ENCODE measurements around the gene SPTLC3. TPM values are rescaled to one million over a fixed set of nuclear protein-coding genes. Genes with fewer than 3 reads are reported as not detected.

Gene SPTLC3
- total and polyA plus RNA-seq, 2 of the 13 experiments (the other 11 are each of a cell fraction or from before 2014, with no cell fraction given): 20.5 to 95.6 TPM

DNA sequence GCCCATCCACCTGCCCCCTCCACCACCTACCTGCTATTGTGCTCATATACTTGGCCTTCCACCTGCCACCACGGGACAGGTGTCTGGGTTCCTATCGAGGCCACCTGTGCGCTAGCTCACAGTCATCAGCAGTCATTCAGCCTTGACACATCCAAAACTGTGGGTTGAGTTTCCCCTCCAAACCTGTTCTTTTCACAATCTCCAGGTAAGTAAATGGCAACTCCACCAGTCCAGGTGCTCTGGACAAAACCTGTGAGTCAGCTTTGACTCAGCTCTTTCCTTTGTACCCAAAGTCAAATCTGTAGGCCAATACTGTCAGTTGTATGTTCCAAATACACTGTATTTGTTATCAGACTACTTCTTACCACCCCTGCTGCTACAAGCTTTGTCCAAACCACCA lies 52.6 kb downstream of the SPTLC3 start:
- peaks cover 0 to 6% of the 10 kb centered on the region in 2 experiments; a peak in 3 of 5 replicates for H3K36me3 ChIP-seq (replicated peaks in 1 of 2; ENCODE audit: control insufficient read depth in 1 of 2, insufficient read depth in 2 of 2, low read length in 2 of 2)
- ChIA-PET CTCF (ENCODE audit: low intra/inter-chr PET ratio, low total read pairs) (no interaction called here), POLR2A (interaction anchor here (1.2 to 4.3 kb wide), 2 partner anchors 28 to 85 kb away, joined by 6 to 25 read pairs; no protein-coding TSS in a partner anchor)
- no peak overlapping the region for H2AFZ ChIP-seq (ENCODE audit: low read length)
- no peaks in the 10 kb centered on the region for H4K20me1 ChIP-seq (ENCODE audit: insufficient read depth, low read length)
- H3K4me2 ChIP-seq (ENCODE audit: low read depth, low read length): no peak overlapping the region
- no peak for DNase-seq (ENCODE audit: low spot score)
- H3K9ac ChIP-seq (ENCODE audit: insufficient read depth, low read depth, low read length): no peak overlapping the region
- 98% methylated on average over 3 of the region's 3 CpGs for WGBS (ENCODE audit: low lambda C conversion rate)
- no TSS peak for BruUV-seq (replicated peaks)
- ATAC-seq: no peak
- intact Hi-C loops (cut with micrococcal nuclease; ENCODE audit: unreplicated experiment) (no loop called here), in situ Hi-C loops (cut with HindIII; ENCODE audit: extremely low pct_ligation_motif_present, low pct_unique_long_range_greater_than_20kb) (no loop called here)
- H3K4me1 ChIP-seq (ENCODE audit: insufficient read depth, low read length): peaks cover 54% of the 10 kb centered on the region
- H3K4me3 ChIP-seq (replicated peaks in 1 of 3; ENCODE audit: insufficient read depth in 1 of 3, low read depth in 2 of 3, low read length in 3 of 3): no peak overlapping the region
- no peaks in the 10 kb centered on the region for H3K79me2 ChIP-seq (ENCODE audit: insufficient read depth, low read length)
- H3K9me3 ChIP-seq (ENCODE audit: low read length): peaks cover 5% of the 10 kb centered on the region
- no peak for FAIRE-seq
- TF ChIP-seq, protein P1, sequence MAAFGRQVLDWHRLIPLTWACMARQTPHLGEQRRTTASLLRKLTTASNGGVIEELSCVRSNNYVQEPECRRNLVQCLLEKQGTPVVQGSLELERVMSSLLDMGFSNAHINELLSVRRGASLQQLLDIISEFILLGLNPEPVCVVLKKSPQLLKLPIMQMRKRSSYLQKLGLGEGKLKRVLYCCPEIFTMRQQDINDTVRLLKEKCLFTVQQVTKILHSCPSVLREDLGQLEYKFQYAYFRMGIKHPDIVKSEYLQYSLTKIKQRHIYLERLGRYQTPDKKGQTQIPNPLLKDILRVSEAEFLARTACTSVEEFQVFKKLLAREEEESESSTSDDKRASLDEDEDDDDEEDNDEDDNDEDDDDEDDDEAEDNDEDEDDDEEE (CRISPR knock-in tag; IDR thresholded peaks at IDR 0.05): 0 out of 2 replicates have a peak, but pooled peaks have one; percentile 64
- TF ChIP-seq MAFK (conservative IDR thresholded peaks at IDR 0.05 in 1 of 2, IDR thresholded peaks at IDR 0.05 in 1 of 2; ENCODE audit: low read length in 2 of 2) (0 out of 4 replicates have a peak, but pooled peaks of 1 of the 2 experiments have one; percentile 13), KMT2A (CRISPR knock-in tag; IDR thresholded peaks at IDR 0.05) (no peak), ZNF512 (CRISPR knock-in tag; IDR thresholded peaks at IDR 0.05) (0 out of 2 replicates have a peak, but pooled peaks have one; percentile 10), ZMYM4 (CRISPR knock-in tag; IDR thresholded peaks at IDR 0.05) (0 out of 2 replicates have a peak, but pooled peaks have one; percentile 36), SP1 (IDR thresholded peaks at IDR 0.05) (no peak), SP1 (CRISPR knock-in tag; IDR thresholded peaks at IDR 0.05) (no peak), SOX5 (CRISPR knock-in tag; IDR thresholded peaks at IDR 0.05; ENCODE audit: borderline replicate concordance) (no peak), NR2C2 (CRISPR knock-in tag; IDR thresholded peaks at IDR 0.05; ENCODE audit: borderline replicate concordance) (0 out of 2 replicates have a peak, but pooled peaks have one; percentile 10)
- TF ChIP-seq, protein P2, sequence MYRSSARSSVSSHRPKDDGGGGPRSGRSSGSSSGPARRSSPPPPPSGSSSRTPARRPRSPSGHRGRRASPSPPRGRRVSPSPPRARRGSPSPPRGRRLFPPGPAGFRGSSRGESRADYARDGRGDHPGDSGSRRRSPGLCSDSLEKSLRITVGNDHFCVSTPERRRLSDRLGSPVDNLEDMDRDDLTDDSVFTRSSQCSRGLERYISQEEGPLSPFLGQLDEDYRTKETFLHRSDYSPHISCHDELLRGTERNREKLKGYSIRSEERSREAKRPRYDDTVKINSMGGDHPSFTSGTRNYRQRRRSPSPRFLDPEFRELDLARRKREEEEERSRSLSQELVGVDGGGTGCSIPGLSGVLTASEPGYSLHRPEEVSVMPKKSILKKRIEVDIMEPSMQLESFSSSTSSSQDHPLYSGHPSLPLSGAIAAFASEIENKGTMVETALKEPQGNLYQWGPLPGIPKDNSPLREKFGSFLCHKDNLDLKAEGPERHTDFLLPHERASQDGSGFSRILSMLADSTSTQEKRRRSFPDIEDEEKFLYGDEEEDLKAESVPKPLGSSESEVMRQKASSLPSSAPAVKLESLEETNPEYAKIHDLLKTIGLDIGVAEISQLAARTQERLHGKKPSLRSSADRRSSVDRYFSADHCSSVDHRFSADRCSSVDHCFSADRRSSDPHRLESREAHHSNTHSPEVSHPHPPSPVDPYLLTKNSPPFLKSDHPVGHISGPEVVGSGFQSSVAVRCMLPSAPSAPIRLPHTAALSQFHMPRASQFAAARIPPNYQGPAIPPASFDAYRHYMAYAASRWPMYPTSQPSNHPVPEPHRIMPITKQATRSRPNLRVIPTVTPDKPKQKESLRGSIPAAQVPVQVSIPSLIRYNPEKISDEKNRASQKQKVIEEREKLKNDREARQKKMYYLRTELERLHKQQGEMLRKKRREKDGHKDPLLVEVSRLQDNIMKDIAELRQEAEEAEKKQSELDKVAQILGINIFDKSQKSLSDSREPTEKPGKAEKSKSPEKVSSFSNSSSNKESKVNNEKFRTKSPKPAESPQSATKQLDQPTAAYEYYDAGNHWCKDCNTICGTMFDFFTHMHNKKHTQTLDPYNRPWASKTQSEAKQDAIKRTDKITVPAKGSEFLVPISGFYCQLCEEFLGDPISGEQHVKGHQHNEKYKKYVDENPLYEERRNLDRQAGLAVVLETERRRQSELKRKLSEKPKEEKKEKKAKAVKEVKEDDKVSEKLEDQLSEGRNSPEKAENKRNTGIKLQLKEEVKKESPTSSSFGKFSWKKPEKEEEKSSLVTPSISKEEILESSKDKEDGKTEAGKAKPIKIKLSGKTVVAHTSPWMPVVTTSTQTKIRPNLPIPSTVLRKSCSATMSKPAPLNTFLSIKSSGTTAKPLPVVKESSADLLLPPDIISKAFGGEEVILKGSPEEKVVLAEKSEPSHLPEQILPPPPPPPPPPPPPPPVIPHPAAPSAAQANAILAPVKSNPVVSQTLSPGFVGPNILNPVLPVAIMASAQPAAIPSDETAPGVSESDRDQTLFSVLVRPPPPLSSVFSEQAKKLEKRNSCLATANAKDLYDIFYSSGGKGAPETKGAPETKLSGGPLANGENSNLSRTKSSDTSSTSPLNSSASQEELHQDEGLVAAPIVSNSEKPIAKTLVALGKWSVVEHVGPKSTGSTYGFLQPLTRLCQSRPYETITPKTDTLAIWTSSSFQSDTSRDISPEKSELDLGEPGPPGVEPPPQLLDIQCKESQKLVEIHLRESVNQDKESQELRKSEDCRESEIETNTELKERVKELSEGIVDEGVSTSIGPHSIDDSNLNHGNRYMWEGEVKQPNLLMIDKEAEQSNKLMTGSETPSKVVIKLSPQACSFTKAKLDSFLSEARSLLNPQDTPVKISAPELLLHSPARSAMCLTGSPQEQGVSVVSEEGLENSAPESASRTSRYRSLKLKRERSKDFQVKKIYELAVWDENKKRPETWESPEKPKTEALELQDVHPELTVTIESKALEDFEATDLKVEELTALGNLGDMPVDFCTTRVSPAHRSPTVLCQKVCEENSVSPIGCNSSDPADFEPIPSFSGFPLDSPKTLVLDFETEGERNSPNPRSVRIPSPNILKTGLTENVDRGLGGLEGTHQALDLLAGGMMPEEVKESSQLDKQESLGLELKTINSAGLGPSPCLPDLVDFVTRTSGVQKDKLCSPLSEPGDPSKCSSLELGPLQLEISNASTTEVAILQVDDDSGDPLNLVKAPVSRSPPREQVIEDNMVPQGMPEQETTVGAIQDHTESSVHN (CRISPR knock-in tag; IDR thresholded peaks at IDR 0.05): no peak
- peak overlapping the region; percentile 5 for H3K27ac ChIP-seq (ENCODE audit: extremely low read length, insufficient read depth, low read length)
- no peaks in the 10 kb centered on the region for H3K27me3 ChIP-seq (ENCODE audit: control insufficient read depth in 1 of 2, insufficient read depth in 2 of 2, low read length in 2 of 2)
